Mesenteric fat pad (tissue), 1 donor: Measurements from ENCODE around the gene NUDT16. TPM values are rescaled to one million over a fixed set of nuclear protein-coding genes. Genes with fewer than 3 reads are reported as not detected.

Experiments used
- DNase-seq: peaks from one replicate; pipeline ENCODE4 v3.0.0-alpha.2; 2020; ENCODE audit warnings: low spot score
- total RNA-seq: library from RNA; stranded (reverse); fragmentation: NEBNext Ultra II Directional; extraction: Animal tissue kit (Norgen Biotek cat#: 25700); gene quantifications from one replicate; pipeline ENCODE4 v1.2.1, GENCODE V29; 2021
- donor health status: DM: yes; HTN: yes; CAD: no.

The NUDT16 gene
- total RNA-seq, 1 donor from 2014 or later: 26.9 TPM

DNA sequence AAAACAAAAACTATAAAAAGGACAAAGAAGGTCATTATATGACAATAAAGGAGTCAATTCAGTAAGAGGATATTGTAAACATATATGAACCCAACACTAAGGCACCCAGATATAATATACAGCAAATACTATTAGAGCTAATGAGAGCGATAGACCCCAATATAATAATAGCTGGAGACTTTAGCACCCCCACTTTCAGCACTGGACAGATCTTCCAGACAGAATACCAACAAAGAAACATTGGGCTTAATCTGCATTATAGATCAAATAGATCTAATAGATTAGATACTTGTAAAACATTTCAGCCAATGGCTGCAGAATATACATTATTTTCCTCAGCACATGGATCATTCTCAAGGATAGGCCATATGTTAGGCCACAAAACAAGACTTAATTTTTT is 53.4 kb downstream of the NUDT16 start:
- DNase-seq: no peak

Other genes with a start within 250 kb of the NUDT16 start
- gene MRPL3, start 121.2 kb downstream of the NUDT16 start, total RNA-seq: 74.6 TPM